Non-pigmented ciliary epithelial cell (primary cell): Measurements from ENCODE around the gene IGFLR1.
A peak's percentile ranks its signal among the peaks of the same experiment; 100 is the strongest.
"Not testable (repeated sequence)": the region's sequence is repeated elsewhere in the genome, so short reads cannot be mapped to it uniquely, and the experiment has no call there.

Experiments used
- DNase-seq: peaks from one replicate; pipeline ENCODE4 v3.0.0-alpha.2; 2010; ENCODE audit warnings: low read depth

IGFLR1 gene

GRCh38 chr19:35704218-35704617 is 38.0 kb downstream of the IGFLR1 start, which contains the start of gene ZBTB32:
TSS of gene ZBTB32 (plus strand) at chr19:35704558. CDS start at chr19:35714627, 10,069 bp downstream.
- no peak for DNase-seq

GRCh38 chr19:35703343-35703742 is 38.9 kb downstream of the IGFLR1 start:
- DNase-seq, result no peak

GRCh38 chr19:35702223-35703012 is 39.8 kb downstream of the IGFLR1 start:
- DNase-seq, result peak; percentile 93

- DNase-seq, result no peak
Observed at GRCh38 chr19:35696835-35697234, 45.4 kb downstream of the IGFLR1 start.

- DNase-seq, result no peak
Observed at GRCh38 chr19:35695895-35696422, 46.3 kb downstream of the IGFLR1 start.

- DNase-seq, result no peak
Observed at GRCh38 chr19:35693835-35694599, 48.2 kb downstream of the IGFLR1 start.

- no peak for DNase-seq
Observed at GRCh38 chr19:35693422-35693821, 48.8 kb downstream of the IGFLR1 start.

GRCh38 chr19:35692010-35692409 is 50.2 kb downstream of the IGFLR1 start:
- DNase-seq, result no peak

- not testable (repeated sequence) for DNase-seq
Observed at GRCh38 chr19:35691106-35691505, 51.1 kb downstream of the IGFLR1 start.

- no peak for DNase-seq
Observed at GRCh38 chr19:35689836-35690235, 52.4 kb downstream of the IGFLR1 start.
